B cell (primary cell): ENCODE measurements around the gene ADAM23. TPM values are rescaled to one million over a fixed set of nuclear protein-coding genes. Genes with fewer than 3 reads are reported as not detected.

Experiments used
- ATAC-seq: fragments of 200-7000 bp; cut with Tn5 transposase; one replicate; pipeline ENCODE4 v1.10.0; 2021; ENCODE audit warnings: low read depth, mild to moderate bottlenecking, moderate number of reproducible peaks, moderate library complexity
- CTCF ChIA-PET: fragments of 350-600 bp; sonication (Branson Sonifier 250); formaldehyde crosslinking; loops from one replicate; lab custom pipeline; 2021; ENCODE audit warnings: antibody characterized with exemption, inconsistent platforms; lab: Charles Lee
- POLR2A ChIA-PET: fragments of 350-600 bp; sonication (Branson Sonifier 250); formaldehyde crosslinking; loops from one replicate; lab custom pipeline; 2021; ENCODE audit warnings: antibody characterized with exemption; lab: Charles Lee
- DNase-seq: peaks from one replicate; pipeline ENCODE4 v3.0.0; 2013
- H2AFZ ChIP-seq: 2 replicates; pipeline ENCODE4 v1.6.1; 2012; ENCODE audit warnings: mild to moderate bottlenecking, low read depth, low read length; ENCODE audit not compliant: insufficient read depth, poor library complexity, severe bottlenecking
- H3K27ac ChIP-seq, 2 donors: 1 replicate in 1 of 2; 2 replicates in 1 of 2; pipeline ENCODE4 v1.5.1; 2012 to 2013; ENCODE audit warnings: low read length in 2 of 2, mild to moderate bottlenecking in 2 of 2, moderate library complexity in 1 of 2
- H3K27me3 ChIP-seq, 4 experiments: fragments of 200-600 bp in 1 of 4; sonication (generic) in 1 of 4; replicated peaks in 1 of 4; 1 replicate in 2 of 4; 2 replicates in 2 of 4; pipeline versions ENCODE4 v1.6.1 to v1.7.0; 2013 to 2016; ENCODE audit warnings: low read length in 3 of 4, mild to moderate bottlenecking in 2 of 4, mixed read lengths in 1 of 4, moderate library complexity in 1 of 4; ENCODE audit not compliant: insufficient read depth in 4 of 4, control insufficient read depth in 3 of 4; ENCODE audit errors: control extremely low read depth in 1 of 4
- H3K36me3 ChIP-seq, 2 experiments: replicated peaks in 1 of 2; 1 replicate in 1 of 2; 2 replicates in 1 of 2; pipeline versions ENCODE4 v1.6.1 to v1.7.1; 2013; ENCODE audit warnings: low read length in 1 of 2; ENCODE audit not compliant: insufficient read depth in 2 of 2, control insufficient read depth in 1 of 2; ENCODE audit errors: control extremely low read depth in 1 of 2, extremely low read depth in 1 of 2
- H3K4me1 ChIP-seq, 2 donors: fragments of 200-600 bp in 1 of 2; sonication (generic) in 1 of 2; 1 replicate in 1 of 2; 2 replicates in 1 of 2; pipeline versions ENCODE4 v1.5.1 to v1.6.1; 2013 to 2017; ENCODE audit warnings: low read length in 2 of 2; ENCODE audit not compliant: control insufficient read depth in 2 of 2, insufficient read depth in 2 of 2
- H3K4me2 ChIP-seq: replicated peaks from 2 replicates; pipeline ENCODE3; 2012; ENCODE audit warnings: mild to moderate bottlenecking, low read depth, low read length; ENCODE audit not compliant: poor library complexity, severe bottlenecking
- H3K4me3 ChIP-seq, 5 experiments: fragments of 200-600 bp in 1 of 5; sonication (generic) in 1 of 5; 1 replicate in 3 of 5; 2 replicates in 2 of 5; pipeline versions ENCODE4 v1.5.1 to v1.7.0; 2011 to 2016; ENCODE audit warnings: low read length in 4 of 5, mild to moderate bottlenecking in 4 of 5, low read depth in 2 of 5, control low read depth in 1 of 5, moderate library complexity in 1 of 5; ENCODE audit not compliant: insufficient read depth in 1 of 5; ENCODE audit errors: control extremely low read depth in 1 of 5, extremely low read depth in 1 of 5
- H3K79me2 ChIP-seq: fragments of 200-600 bp; sonication (generic); one replicate; pipeline ENCODE4 v1.6.0; 2016; ENCODE audit warnings: low read length; ENCODE audit not compliant: control insufficient read depth, insufficient read depth
- H3K9ac ChIP-seq: fragments of 200-600 bp; sonication (generic); 2 replicates; pipeline ENCODE4 v1.6.1; 2017; ENCODE audit warnings: mild to moderate bottlenecking, low read length, moderate library complexity
- H3K9me3 ChIP-seq, 3 donors: one replicate each; pipeline versions ENCODE4 v1.6.1 to v1.7.1; 2013; ENCODE audit warnings: low read length in 2 of 3; ENCODE audit not compliant: control insufficient read depth in 2 of 3, insufficient read depth in 1 of 3; ENCODE audit errors: control extremely low read depth in 1 of 3
- H4K20me1 ChIP-seq: 2 replicates; pipeline ENCODE4 v1.6.0; 2012; ENCODE audit warnings: mild to moderate bottlenecking, low read length; ENCODE audit not compliant: insufficient read depth, control insufficient read depth, poor library complexity, severe bottlenecking
- H3K27ac Mint-ChIP-seq: one replicate; pipeline ENCODE4 v1.8.0; 2021; ENCODE audit warnings: mixed read lengths
- H3K27me3 Mint-ChIP-seq: one replicate; pipeline ENCODE4 v1.8.0; 2021; ENCODE audit warnings: mixed read lengths
- H3K4me1 Mint-ChIP-seq: one replicate; pipeline ENCODE4 v1.8.0; 2021; ENCODE audit warnings: mixed read lengths
- H3K4me3 Mint-ChIP-seq: one replicate; pipeline ENCODE4 v1.8.0; 2021; ENCODE audit warnings: mixed read lengths
- H3K9me3 Mint-ChIP-seq: one replicate; pipeline ENCODE4 v1.8.0; 2022; ENCODE audit warnings: mixed read lengths; ENCODE audit not compliant: insufficient read depth
- EZH2 ChIP-seq: IDR thresholded peaks from 2 replicates; pipeline ENCODE4 v1.6.1; 2012; ENCODE audit warnings: borderline replicate concordance, low read depth, mild to moderate bottlenecking, moderate library complexity, low read length; ENCODE audit not compliant: insufficient read depth, poor library complexity, severe bottlenecking
- WGBS: methylation state at CpG from one replicate; pipeline ENCODE4 v1.1.5; 2013; ENCODE audit warnings: missing lambda C conversion rate; ENCODE audit not compliant: insufficient coverage; 5-methylcytosine and 5-hydroxymethylcytosine counted together
- intact Hi-C: fragments of 100-400 bp; cut with micrococcal nuclease; formaldehyde crosslinking; loops from one replicate; pipeline ENCODE4 v1.10.0; 2022
- polyA plus RNA-seq: library from polyadenylated mRNA; depleted of rRNA; stranded (reverse); fragments of >200 nt; gene quantifications from 2 replicates; pipeline ENCODE4 v1.2.3, GENCODE V29; 2012
- total RNA-seq, 2 donors: library from RNA; stranded (reverse); fragments of 120-200 nt in 1 of 2; gene quantifications; 1 replicate in 1 of 2; 2 replicates in 1 of 2; pipeline versions ENCODE4 v1.2.3 to v1.2.4, GENCODE V29; 2013 to 2022
- TF ChIP-seq, protein P1 (sequence below): fragments of 200-600 bp; IDR thresholded peaks from one replicate; pipeline ENCODE4 v1.8.0; 2022; ENCODE audit warnings: antibody characterized with exemption, mild to moderate bottlenecking

The ADAM23 gene
- total and polyA plus RNA-seq, 2 donors (not counting 1 experiment from before 2014, with no cell fraction given), result 0.78 to 1.7 TPM

DNA sequence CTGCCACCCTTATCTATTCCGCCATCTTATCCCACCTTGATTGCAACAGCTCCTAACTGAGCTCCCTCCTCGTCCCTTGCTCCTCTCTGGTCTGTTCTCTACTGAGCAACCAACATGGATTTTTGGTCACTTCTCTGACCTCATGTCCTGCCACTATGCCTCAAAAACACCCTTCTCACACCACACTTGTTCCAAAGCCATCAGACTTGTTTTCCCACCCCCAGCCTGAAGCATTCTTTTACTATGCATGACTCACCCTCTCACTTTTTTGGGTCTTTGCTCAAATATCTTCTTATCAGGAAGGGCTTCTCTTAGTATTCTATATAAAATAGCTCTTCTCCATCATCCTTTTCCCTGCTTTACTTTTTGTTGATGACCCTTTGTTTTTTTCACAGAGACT lies 196.3 kb downstream of the ADAM23 start:
- Mint-ChIP-seq H3K4me1 (no peaks in the 10 kb centered on the region), H3K27ac (no peak overlapping the region), H3K27me3 (peaks cover 16% of the 10 kb centered on the region), H3K9me3 (no peaks in the 10 kb centered on the region), H3K4me3 (no peak overlapping the region)
- intact Hi-C loops, result no loop called here
- no peak overlapping the region for H3K9ac ChIP-seq
- H3K79me2 ChIP-seq, result no peaks in the 10 kb centered on the region
- TF ChIP-seq, protein P1, sequence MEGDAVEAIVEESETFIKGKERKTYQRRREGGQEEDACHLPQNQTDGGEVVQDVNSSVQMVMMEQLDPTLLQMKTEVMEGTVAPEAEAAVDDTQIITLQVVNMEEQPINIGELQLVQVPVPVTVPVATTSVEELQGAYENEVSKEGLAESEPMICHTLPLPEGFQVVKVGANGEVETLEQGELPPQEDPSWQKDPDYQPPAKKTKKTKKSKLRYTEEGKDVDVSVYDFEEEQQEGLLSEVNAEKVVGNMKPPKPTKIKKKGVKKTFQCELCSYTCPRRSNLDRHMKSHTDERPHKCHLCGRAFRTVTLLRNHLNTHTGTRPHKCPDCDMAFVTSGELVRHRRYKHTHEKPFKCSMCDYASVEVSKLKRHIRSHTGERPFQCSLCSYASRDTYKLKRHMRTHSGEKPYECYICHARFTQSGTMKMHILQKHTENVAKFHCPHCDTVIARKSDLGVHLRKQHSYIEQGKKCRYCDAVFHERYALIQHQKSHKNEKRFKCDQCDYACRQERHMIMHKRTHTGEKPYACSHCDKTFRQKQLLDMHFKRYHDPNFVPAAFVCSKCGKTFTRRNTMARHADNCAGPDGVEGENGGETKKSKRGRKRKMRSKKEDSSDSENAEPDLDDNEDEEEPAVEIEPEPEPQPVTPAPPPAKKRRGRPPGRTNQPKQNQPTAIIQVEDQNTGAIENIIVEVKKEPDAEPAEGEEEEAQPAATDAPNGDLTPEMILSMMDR, result no peak
- TF ChIP-seq EZH2, result no peak
- H3K4me3 ChIP-seq, result no peak overlapping the region
- DNase-seq, result no peak
- no peak overlapping the region for H2AFZ ChIP-seq
- H3K4me2 ChIP-seq, result no peak overlapping the region
- H3K27me3 ChIP-seq, result peaks cover 0 to 23% (median 14%) of the 10 kb centered on the region in 4 experiments
- H3K27ac ChIP-seq, result no peak overlapping the region
- no peaks in the 10 kb centered on the region for H3K36me3 ChIP-seq
- 77% methylated on average over 2 of the region's 2 CpGs for WGBS
- CTCF ChIA-PET, result no interaction called here
- ATAC-seq, result no peak
- peaks cover 0 to 10% (median 0%) of the 10 kb centered on the region in 3 donors for H3K9me3 ChIP-seq
- no peaks in the 10 kb centered on the region for H4K20me1 ChIP-seq
- H3K4me1 ChIP-seq, result no peaks in the 10 kb centered on the region
- POLR2A ChIA-PET, result no interaction called here

DNA sequence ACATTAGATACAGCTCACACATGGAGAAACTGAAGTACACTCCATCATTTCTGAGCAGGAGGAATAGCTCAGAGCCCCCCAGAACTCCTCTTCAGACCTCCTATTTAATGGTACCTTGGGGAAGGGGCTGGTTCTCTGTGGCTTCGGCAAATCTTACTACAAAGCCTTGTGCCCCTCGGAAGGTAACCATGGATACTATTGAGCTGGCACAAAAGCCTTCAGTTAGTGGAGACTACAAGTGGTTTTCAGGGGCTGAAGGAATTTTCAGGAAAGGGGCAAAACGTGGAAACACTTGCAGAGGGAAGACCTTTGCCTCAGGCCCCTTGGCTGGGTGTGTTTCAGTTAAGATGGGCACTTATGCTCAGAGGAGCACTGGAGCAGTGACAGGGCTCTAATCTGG lies 197.9 kb downstream of the ADAM23 start:
- 65% methylated on average over 3 of the region's 3 CpGs for WGBS
- Histone ChIP-seq H3K36me3 (no peaks in the 10 kb centered on the region), H3K27ac (no peak overlapping the region), H3K9ac (no peak overlapping the region), H3K4me2 (no peak overlapping the region), H3K27me3 (peaks cover 0 to 23% (median 14%) of the 10 kb centered on the region in 4 experiments), H3K79me2 (no peaks in the 10 kb centered on the region), H3K9me3 (peaks cover 0 to 10% (median 0%) of the 10 kb centered on the region in 3 donors), H3K4me3 (no peak overlapping the region), H4K20me1 (no peaks in the 10 kb centered on the region), H3K4me1 (no peaks in the 10 kb centered on the region), H2AFZ (no peak overlapping the region)
- DNase-seq (no peak), ATAC-seq (no peak)
- H3K27me3 Mint-ChIP-seq, result peaks cover 18% of the 10 kb centered on the region
- H3K4me3 Mint-ChIP-seq, result no peak overlapping the region
- TF ChIP-seq EZH2, result no peak
- intact Hi-C loops, result no loop called here
- no peaks in the 10 kb centered on the region for H3K9me3 Mint-ChIP-seq
- H3K4me1 Mint-ChIP-seq, result no peaks in the 10 kb centered on the region
- no peak overlapping the region for H3K27ac Mint-ChIP-seq
- POLR2A ChIA-PET, result no interaction called here
- CTCF ChIA-PET, result no interaction called here
